Type B pancreatic cell (in vitro differentiated cells): ENCODE measurements around the gene MRPL53. TPM values are rescaled to one million over a fixed set of nuclear protein-coding genes. Genes with fewer than 3 reads are reported as not detected.

Source experiments
- DNase-seq: peaks from one replicate; pipeline ENCODE4 v3.0.0; 2021; ENCODE audit warnings: mixed read lengths; ENCODE audit not compliant: unreplicated experiment; ENCODE audit errors: extremely low spot score
- H3K27ac Mint-ChIP-seq: 2 replicates; pipeline ENCODE4 v1.8.0; 2021; ENCODE audit warnings: mild to moderate bottlenecking, mixed read lengths
- H3K27me3 Mint-ChIP-seq: 2 replicates; pipeline ENCODE4 v1.8.0; 2021; ENCODE audit warnings: mixed read lengths
- H3K36me3 Mint-ChIP-seq: 2 replicates; pipeline ENCODE4 v1.8.0; 2021; ENCODE audit warnings: mixed read lengths
- H3K4me1 Mint-ChIP-seq: one replicate; pipeline ENCODE4 v1.8.0; 2021; ENCODE audit warnings: mixed read lengths; ENCODE audit not compliant: unreplicated experiment
- H3K4me3 Mint-ChIP-seq: 2 replicates; pipeline ENCODE4 v1.8.0; 2021; ENCODE audit warnings: mild to moderate bottlenecking, mixed read lengths
- H3K9me3 Mint-ChIP-seq: 2 replicates; pipeline ENCODE4 v1.8.0; 2021; ENCODE audit warnings: mixed read lengths
- total RNA-seq: library from RNA; stranded (reverse); gene quantifications from 2 replicates; pipeline ENCODE4 v1.2.1, GENCODE V29; 2021; ENCODE audit warnings: low replicate concordance
- TF ChIP-seq, protein P1 (sequence below): fragments of 200-600 bp; sonication (generic); conservative IDR thresholded peaks from 2 replicates; pipeline ENCODE4 v1.5.0; 2021; ENCODE audit warnings: antibody characterized with exemption, mild to moderate bottlenecking

Gene MRPL53
- total RNA-seq, 1 donor from 2014 or later = 76.1 TPM

DNA sequence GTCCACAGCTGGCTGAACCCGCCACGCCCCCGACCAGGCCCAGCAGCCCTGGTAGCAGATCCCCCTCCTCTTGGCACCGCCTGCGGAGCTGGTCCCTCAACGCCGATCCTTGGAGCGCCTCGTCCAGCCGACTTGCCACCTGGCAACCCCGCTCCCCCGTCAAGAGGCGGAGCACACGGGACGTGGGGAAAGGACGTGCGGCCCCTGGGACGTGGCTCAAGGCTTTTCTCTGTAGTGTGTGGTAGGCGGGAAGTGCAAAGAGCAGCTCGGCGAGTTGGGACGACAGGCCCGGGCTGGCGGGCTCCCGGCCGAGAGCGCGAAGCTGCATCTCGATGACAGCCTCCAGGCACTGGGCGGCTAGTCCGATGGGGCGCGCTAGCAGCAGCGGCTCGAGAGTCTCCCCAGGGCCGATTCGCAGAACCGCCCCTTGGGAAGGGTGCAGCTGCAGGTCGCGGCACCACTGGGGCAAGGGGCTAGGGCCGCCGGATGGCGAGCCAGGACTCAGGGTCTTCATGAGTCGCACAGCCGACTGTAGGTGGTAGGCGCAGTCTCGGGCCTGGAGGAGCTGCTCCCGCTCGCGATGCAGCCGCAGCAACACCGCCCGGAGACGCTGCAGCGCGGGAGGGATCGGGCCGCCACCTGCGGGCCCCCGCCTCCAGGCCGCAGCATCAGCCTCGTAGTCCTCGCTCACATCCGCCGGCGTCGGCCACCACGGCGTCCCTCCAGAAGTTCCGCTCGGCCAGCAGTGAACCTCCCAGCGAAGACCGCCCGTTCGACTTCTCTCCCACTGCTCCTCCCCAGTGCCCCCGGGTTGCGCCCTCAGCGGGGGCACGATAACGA is 9.7 kb upstream of the MRPL53 start:
- peak overlapping the region; percentile 98 for H3K27ac Mint-ChIP-seq
- H3K4me1 Mint-ChIP-seq = peaks cover 21% of the 10 kb centered on the region
- no peaks in the 10 kb centered on the region for H3K9me3 Mint-ChIP-seq
- no peak for DNase-seq
- H3K36me3 Mint-ChIP-seq = peaks cover 12% of the 10 kb centered on the region
- H3K27me3 Mint-ChIP-seq = no peaks in the 10 kb centered on the region
- TF ChIP-seq, protein P1, sequence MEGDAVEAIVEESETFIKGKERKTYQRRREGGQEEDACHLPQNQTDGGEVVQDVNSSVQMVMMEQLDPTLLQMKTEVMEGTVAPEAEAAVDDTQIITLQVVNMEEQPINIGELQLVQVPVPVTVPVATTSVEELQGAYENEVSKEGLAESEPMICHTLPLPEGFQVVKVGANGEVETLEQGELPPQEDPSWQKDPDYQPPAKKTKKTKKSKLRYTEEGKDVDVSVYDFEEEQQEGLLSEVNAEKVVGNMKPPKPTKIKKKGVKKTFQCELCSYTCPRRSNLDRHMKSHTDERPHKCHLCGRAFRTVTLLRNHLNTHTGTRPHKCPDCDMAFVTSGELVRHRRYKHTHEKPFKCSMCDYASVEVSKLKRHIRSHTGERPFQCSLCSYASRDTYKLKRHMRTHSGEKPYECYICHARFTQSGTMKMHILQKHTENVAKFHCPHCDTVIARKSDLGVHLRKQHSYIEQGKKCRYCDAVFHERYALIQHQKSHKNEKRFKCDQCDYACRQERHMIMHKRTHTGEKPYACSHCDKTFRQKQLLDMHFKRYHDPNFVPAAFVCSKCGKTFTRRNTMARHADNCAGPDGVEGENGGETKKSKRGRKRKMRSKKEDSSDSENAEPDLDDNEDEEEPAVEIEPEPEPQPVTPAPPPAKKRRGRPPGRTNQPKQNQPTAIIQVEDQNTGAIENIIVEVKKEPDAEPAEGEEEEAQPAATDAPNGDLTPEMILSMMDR = no peak
- peak overlapping the region; percentile 100 for H3K4me3 Mint-ChIP-seq

DNA sequence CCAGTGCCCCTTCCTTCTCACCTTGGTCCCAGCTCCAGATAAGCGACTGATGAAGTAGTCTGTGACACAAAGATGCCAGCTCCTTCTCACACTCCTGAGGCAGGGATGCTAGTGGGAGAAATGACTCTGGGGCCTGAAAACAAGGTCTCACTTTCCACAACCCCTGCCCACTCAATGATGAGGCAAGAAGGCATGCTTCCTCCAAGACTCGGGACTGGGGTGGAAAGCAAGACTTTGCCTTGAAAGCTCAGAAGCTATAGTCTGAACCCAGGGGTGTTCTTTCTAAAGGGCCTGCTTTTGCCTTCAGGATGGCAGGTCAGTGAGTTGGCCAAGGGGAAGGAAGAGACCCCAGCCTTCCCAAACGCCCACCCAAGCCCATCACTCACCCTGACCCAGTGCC is 9.0 kb upstream of the MRPL53 start:
- Mint-ChIP-seq H3K4me3 (peak overlapping the region; percentile 100), H3K36me3 (peaks cover 12% of the 10 kb centered on the region), H3K4me1 (peaks cover 21% of the 10 kb centered on the region), H3K27me3 (no peaks in the 10 kb centered on the region), H3K27ac (no peak overlapping the region), H3K9me3 (no peaks in the 10 kb centered on the region)
- no peak for DNase-seq
- TF ChIP-seq, protein P1 = no peak

DNA sequence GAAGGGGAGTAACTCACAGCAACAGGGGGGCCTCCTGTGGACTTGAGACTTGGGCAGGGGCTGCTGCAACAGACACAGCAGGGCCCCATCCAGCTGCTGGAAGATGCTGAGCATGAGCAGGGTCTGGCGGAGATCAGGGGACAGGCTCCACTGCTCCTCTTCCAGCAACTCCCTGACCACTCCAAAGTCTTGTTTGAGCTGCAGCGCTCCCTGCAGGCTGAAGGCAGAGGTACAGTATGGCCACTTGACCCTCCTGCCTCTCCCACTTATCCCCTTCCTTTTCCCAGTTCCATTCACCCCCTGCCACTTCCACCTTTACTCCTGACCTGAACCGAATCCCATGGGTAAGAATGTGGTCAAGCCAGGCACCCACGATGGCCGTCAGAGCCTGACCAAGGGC is 2.4 kb upstream of the MRPL53 start:
- Mint-ChIP-seq H3K27me3 (no peaks in the 10 kb centered on the region), H3K9me3 (no peaks in the 10 kb centered on the region), H3K36me3 (peaks cover 19% of the 10 kb centered on the region), H3K27ac (peak overlapping the region; percentile 41), H3K4me3 (no peak overlapping the region), H3K4me1 (peaks cover 11% of the 10 kb centered on the region)
- TF ChIP-seq, protein P1 = peak; percentile 50
- DNase-seq = no peak

DNA sequence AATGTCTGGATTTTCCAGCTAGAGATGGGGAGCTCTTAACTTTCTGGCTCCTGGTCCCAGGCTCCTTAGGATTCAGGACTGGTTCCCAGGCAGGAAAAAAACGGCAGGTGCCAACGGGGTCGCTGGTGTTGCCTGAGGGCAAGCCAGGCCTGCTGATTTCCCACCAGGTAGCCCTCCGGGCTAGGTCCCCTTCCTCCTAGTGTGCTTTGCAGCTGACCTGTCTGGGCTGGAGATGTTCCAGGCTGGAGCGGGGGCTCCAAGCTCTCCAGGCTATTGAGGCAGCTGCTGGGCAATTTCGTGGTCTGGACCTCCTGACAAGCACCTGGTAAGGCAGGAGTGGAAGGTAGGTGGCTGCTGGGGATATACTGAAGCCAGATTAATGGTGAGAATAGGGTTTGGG is 2.0 kb upstream of the MRPL53 start:
- Mint-ChIP-seq H3K27ac (no peak overlapping the region), H3K4me1 (peaks cover 9% of the 10 kb centered on the region), H3K9me3 (no peaks in the 10 kb centered on the region), H3K27me3 (no peaks in the 10 kb centered on the region), H3K4me3 (no peak overlapping the region), H3K36me3 (peaks cover 19% of the 10 kb centered on the region)
- TF ChIP-seq, protein P1 = no peak
- no peak for DNase-seq

DNA sequence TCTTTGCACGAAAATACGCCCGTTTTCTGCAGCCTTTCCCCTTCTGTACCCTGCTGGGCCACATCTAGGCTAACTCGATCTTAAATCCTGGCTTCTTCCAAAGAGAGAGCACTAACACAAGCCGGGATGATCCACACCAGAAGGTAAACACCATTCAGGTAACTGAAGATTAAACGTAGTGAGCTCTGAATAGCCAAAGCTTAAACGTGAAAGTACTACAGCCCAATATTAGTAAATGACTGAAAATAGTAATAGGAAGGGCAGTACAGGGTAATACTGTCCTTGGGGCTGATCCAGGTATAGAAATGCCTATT is 422 bp upstream of the MRPL53 start:
- Mint-ChIP-seq H3K9me3 (no peaks in the 10 kb centered on the region), H3K27me3 (no peaks in the 10 kb centered on the region), H3K4me1 (peaks cover 9% of the 10 kb centered on the region), H3K4me3 (peak overlapping the region; percentile 99), H3K27ac (peak overlapping the region; percentile 97), H3K36me3 (peaks cover 16% of the 10 kb centered on the region)
- DNase-seq = no peak
- TF ChIP-seq, protein P1 = no peak
